Measurements from ENCODE around the gene ADAMTS17.
"Not testable (repeated sequence)": the region's sequence is repeated elsewhere in the genome, so short reads cannot be mapped to it uniquely, and the experiment has no call there.

Gene ADAMTS17

GRCh38 chr15:100340721-100341238 is 995 bp downstream of the ADAMTS17 start:
- DNase-seq: no peak

- no peak for DNase-seq
These were observed 1.8 kb downstream of the ADAMTS17 start for GRCh38 chr15:100339999-100340398.

- not testable (repeated sequence) for DNase-seq
These were observed 2.3 kb downstream of the ADAMTS17 start for GRCh38 chr15:100339451-100339850.

- peak; percentile 44 for DNase-seq
These were observed 2.8 kb downstream of the ADAMTS17 start for GRCh38 chr15:100338971-100339444.

GRCh38 chr15:100338247-100338646 is 3.5 kb downstream of the ADAMTS17 start:
- no peak for DNase-seq

GRCh38 chr15:100337096-100338044 is 4.4 kb downstream of the ADAMTS17 start:
- DNase-seq: no peak

GRCh38 chr15:100336061-100336460 is 5.7 kb downstream of the ADAMTS17 start:
- no peak for DNase-seq

GRCh38 chr15:100335335-100335999 is 6.3 kb downstream of the ADAMTS17 start:
- no peak for DNase-seq

- DNase-seq: no peak
These were observed 6.9 kb downstream of the ADAMTS17 start for GRCh38 chr15:100334905-100335304.

- DNase-seq: no peak
These were observed 7.3 kb downstream of the ADAMTS17 start for GRCh38 chr15:100334456-100334855.

- no peak for DNase-seq
These were observed 7.8 kb downstream of the ADAMTS17 start for GRCh38 chr15:100334015-100334414.

- DNase-seq: no peak
These were observed 8.5 kb downstream of the ADAMTS17 start for GRCh38 chr15:100333236-100333635.

GRCh38 chr15:100332721-100333120 is 9.1 kb downstream of the ADAMTS17 start:
- no peak for DNase-seq

GRCh38 chr15:100332231-100332630 is 9.5 kb downstream of the ADAMTS17 start:
- DNase-seq: no peak

- no peak for DNase-seq
These were observed 11.1 kb downstream of the ADAMTS17 start for GRCh38 chr15:100330629-100331215.

- DNase-seq: no peak
These were observed 11.6 kb downstream of the ADAMTS17 start for GRCh38 chr15:100330221-100330620.

- DNase-seq: no peak
These were observed 13.0 kb downstream of the ADAMTS17 start for GRCh38 chr15:100328796-100329195.

GRCh38 chr15:100318880-100319279 is 22.9 kb downstream of the ADAMTS17 start:
- no peak for DNase-seq

GRCh38 chr15:100314809-100315400 is 26.9 kb downstream of the ADAMTS17 start:
- no peak for DNase-seq

GRCh38 chr15:100311833-100312476 is 29.8 kb downstream of the ADAMTS17 start:
- DNase-seq: no peak

GRCh38 chr15:100311154-100311625 is 30.6 kb downstream of the ADAMTS17 start:
- DNase-seq: no peak

All from fibroblast of skin of scalp (primary cell).